Spinal cord (tissue), 10 donors: ENCODE results near the gene ZNF331. TPM values are rescaled to one million over a fixed set of nuclear protein-coding genes. Genes with fewer than 3 reads are reported as not detected.

ENCODE experiments used
- DNase-seq, 6 donors: peaks; one replicate each; pipeline versions ENCODE4 v3.0.0 to v3.0.0-alpha.2; 2013 to 2015; ENCODE audit warnings: low spot score in 6 of 6, low read depth in 4 of 6
- H3K27ac ChIP-seq: one replicate; pipeline ENCODE4 v1.5.1; 2013; ENCODE audit warnings: low read depth, low read length, control low read depth
- H3K27me3 ChIP-seq: one replicate; pipeline ENCODE4 v1.6.1; 2013; ENCODE audit warnings: low read length; ENCODE audit not compliant: control insufficient read depth, insufficient read depth
- H3K36me3 ChIP-seq: one replicate; pipeline ENCODE4 v1.6.1; 2013; ENCODE audit warnings: low read length; ENCODE audit not compliant: control insufficient read depth, insufficient read depth
- H3K4me1 ChIP-seq: one replicate; pipeline ENCODE4 v1.6.1; 2013; ENCODE audit warnings: low read length; ENCODE audit not compliant: control insufficient read depth, insufficient read depth
- H3K4me3 ChIP-seq: one replicate; pipeline ENCODE4 v1.5.1; 2013; ENCODE audit warnings: low read depth, low read length, control low read depth
- H3K9me3 ChIP-seq: one replicate; pipeline ENCODE4 v1.6.1; 2013; ENCODE audit warnings: low read length; ENCODE audit not compliant: control insufficient read depth, insufficient read depth
- WGBS: methylation state at CpG from one replicate; pipeline ENCODE4 v1.1.5; 2013; ENCODE audit warnings: missing lambda C conversion rate; ENCODE audit not compliant: insufficient coverage; 5-methylcytosine and 5-hydroxymethylcytosine counted together
- polyA plus RNA-seq, 2 donors: library from polyadenylated mRNA; unstranded; fragments of 120-200 nt; gene quantifications; one replicate each; pipeline ENCODE4 v1.2.1, GENCODE V29; 2013; ENCODE audit not compliant: insufficient read length in 2 of 2
- total RNA-seq, 2 donors: library from RNA; depleted of rRNA in 1 of 2; stranded (reverse); fragments of 120-200 nt in 1 of 2; fragments of >200 nt in 1 of 2; gene quantifications; one replicate each; pipeline versions ENCODE4 v1.2.3 to v1.2.4, GENCODE V29; 2013 to 2014
- donor health status: healthy.

ZNF331 gene
- total and polyA plus RNA-seq, 4 donors, result 21.7 to 37.3 (median 25.8) TPM

DNA sequence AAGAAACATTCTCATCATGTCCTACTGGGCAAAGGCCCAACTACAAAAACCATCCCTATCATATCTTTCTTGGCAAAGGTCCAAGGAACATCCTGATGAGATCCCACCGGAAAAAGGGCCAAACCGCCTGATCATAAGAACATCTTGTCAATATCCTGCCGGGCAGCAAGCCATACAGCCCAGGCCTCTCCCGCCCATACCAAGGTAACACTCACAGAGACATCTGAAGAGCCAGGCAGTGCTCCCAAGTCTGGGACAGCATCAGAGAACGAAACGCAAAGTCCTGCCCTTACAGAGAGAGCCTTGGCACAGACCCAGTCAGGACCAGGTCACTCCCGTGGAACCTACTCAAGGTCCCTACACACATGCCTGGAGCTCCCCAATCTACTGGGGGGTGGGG, 18.5 kb upstream of the ZNF331 start:
- WGBS, result 97% methylated on average over 4 of the region's 7 CpGs

DNA sequence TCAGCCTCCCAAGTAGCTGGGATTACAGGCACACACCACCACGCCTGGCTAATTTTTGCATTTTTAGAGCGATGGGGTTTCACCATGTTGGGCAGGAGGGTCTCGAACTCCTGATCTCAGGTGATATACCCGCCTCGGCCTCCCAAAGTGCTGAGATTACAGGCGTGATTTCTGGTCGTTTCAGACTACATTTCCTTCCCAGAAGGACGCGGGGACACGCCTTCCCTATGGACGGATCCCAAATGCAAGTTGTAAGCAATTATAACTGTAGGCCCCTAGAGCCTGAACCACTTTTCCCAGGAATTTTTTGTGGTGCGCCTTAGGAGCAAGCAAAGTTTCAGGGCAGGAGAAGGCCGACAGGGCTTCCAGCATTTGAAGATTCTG, 17.8 kb upstream of the ZNF331 start:
- Histone ChIP-seq H3K36me3 (no peaks in the 10 kb centered on the region), H3K27me3 (no peaks in the 10 kb centered on the region), H3K4me1 (peaks cover 18% of the 10 kb centered on the region), H3K27ac (peak overlapping the region; percentile 91), H3K9me3 (no peaks in the 10 kb centered on the region), H3K4me3 (peak overlapping the region; percentile 48)
- 48% methylated on average over 10 of the region's 13 CpGs for WGBS
- DNase-seq, result no peak

More for the DNA sequence above, 18.5 kb upstream of the ZNF331 start:
- no peak overlapping the region for H3K27ac ChIP-seq
- no peaks in the 10 kb centered on the region for H3K27me3 ChIP-seq
- H3K4me1 ChIP-seq, result peaks cover 18% of the 10 kb centered on the region
- no peaks in the 10 kb centered on the region for H3K36me3 ChIP-seq
- no peak overlapping the region for H3K4me3 ChIP-seq
- no peaks in the 10 kb centered on the region for H3K9me3 ChIP-seq
- peak in 2 of 6 donors; percentile 8 to 12 for DNase-seq

DNA sequence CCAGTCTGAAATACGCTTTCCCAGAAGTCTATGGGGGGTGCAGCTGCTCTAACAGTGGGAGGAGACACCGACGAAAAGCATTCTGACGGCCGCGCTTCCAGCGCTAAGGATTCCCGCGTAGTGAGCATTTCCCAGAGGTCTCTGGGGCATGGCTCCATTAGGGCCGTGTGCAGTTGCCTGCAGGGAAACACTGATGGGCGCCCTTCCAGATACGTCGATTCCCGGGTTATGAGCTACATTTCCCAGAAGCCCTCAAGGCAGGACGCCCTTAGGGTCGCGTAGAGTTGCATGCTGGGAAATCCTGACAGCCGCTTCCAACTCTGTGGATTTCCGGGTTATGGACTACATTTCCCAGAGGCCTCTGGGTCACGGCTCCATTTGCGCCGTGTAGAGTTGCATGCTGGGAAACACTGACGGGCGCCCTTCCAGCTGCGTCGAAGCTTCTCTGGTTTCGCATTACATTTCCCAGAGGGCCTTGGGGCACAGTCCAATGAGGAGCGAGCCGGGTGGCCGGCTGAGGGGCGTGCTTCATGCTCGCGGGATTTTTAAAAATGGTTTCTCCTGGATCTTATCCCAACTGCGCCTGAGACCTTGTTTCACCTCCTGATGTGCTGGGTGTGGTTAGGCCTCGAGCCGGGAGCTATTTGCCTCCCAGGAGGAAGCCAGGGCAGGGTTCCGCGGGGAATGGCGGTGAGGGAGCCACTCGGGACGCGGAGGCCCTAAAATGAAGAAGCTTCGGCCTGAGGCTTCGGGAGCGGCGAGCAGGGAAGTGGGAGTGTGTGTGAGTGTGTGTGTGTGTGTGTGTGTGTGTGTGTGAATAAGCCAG, 17.2 kb upstream of the ZNF331 start:
- Histone ChIP-seq H3K27ac (peak overlapping the region; percentile 91), H3K36me3 (no peaks in the 10 kb centered on the region), H3K4me3 (peak overlapping the region; percentile 48), H3K4me1 (peaks cover 18% of the 10 kb centered on the region), H3K27me3 (no peaks in the 10 kb centered on the region), H3K9me3 (no peaks in the 10 kb centered on the region)
- WGBS, result under 1% methylated on average over 45 of the region's 46 CpGs
- DNase-seq, result peak; percentile 98 to 100 (median 99)

DNA sequence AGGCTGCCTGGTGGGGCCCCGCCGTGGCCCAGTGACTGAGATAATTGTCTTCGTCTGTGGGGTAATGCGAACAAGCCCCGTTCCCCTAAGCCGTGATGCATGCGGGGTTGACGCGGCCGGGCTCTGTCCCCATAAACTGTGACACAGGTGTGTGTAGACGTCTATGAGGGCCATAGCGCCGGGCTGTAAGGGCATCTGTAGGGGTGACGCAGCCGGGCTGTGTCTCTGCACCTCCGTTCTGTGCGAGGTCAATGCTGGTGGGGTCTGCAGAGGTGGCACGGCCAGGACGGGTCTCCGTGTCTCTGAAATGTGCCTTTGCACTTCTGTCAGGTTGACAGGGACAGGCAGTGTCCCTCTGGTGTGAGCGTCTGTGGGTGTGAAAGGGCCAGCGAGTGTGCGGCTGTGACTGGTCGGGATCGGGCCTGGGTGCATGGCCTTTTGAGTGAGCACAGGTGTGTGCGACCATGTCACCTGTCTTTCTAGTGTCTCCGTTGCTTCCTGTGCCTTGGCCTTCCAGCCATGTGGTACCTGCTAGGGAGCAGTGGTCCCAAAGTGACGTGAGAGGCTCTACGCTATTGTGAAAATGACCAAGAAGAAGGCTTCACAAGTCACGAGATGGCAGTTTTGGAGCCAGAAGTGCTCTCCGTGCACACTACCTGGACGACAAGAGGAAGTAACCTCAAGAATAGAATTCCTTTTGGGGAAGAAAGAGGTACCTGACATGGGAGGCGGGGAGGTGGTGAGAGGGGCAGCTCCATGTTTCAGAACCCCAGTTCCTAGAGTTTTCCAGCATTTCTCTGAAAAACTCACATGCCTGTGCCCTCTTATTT, 16.4 kb upstream of the ZNF331 start:
- H3K9me3 ChIP-seq, result no peaks in the 10 kb centered on the region
- WGBS, result 14% methylated on average over 31 of the region's 33 CpGs
- no peaks in the 10 kb centered on the region for H3K27me3 ChIP-seq
- H3K27ac ChIP-seq, result no peak overlapping the region
- H3K4me1 ChIP-seq, result peaks cover 18% of the 10 kb centered on the region
- DNase-seq, result no peak
- H3K36me3 ChIP-seq, result no peaks in the 10 kb centered on the region
- H3K4me3 ChIP-seq, result peak overlapping the region; percentile 48

DNA sequence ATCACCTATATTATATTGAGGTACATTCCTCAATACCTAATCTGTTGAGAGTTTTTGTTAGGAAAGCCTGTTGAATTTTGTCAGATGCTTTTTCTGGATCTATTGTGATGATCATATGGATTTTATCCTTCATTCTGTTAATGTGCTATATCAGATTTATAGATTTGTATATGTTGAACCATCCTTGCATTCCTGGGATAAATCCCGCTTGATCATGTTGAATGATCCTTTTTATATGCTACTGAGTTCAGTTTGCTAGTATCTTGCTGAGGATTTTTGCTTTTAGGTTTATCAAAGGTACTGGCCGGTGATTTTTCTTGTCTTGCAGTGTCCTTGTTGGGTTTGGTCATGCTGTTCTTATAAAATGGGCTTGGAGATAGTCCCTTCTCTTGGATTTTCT, 12.0 kb upstream of the ZNF331 start:
- DNase-seq, result no peak
- H3K36me3 ChIP-seq, result no peaks in the 10 kb centered on the region
- WGBS, result 84% methylated on average over 2 of the region's 2 CpGs
- no peak overlapping the region for H3K27ac ChIP-seq
- H3K4me1 ChIP-seq, result peaks cover 11% of the 10 kb centered on the region
- H3K9me3 ChIP-seq, result no peaks in the 10 kb centered on the region
- no peak overlapping the region for H3K4me3 ChIP-seq
- H3K27me3 ChIP-seq, result no peaks in the 10 kb centered on the region

DNA sequence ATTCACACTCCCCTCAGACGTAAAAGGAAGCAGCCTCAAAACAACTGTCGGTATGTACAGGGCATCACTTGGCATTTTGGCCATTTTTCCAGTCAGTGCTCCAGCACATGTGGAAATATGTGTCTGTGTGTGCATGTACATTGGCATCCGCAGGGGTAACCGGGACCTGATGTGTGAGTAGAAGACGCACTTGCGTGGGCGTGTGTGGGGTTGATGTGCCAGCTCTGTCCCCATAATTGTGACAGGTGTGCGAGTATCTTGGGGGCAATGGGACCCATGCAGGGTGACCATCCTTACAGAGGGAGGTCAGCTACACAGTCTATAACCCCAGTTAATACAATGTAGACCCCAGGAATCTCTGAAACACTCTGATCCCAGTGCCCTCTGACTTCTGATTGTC, 7.3 kb upstream of the ZNF331 start:
- Histone ChIP-seq H3K27me3 (no peaks in the 10 kb centered on the region), H3K4me1 (no peaks in the 10 kb centered on the region), H3K4me3 (no peak overlapping the region), H3K9me3 (no peaks in the 10 kb centered on the region), H3K27ac (no peak overlapping the region), H3K36me3 (no peaks in the 10 kb centered on the region)
- no peak for DNase-seq
- 90% methylated on average over 8 of the region's 8 CpGs for WGBS

DNA sequence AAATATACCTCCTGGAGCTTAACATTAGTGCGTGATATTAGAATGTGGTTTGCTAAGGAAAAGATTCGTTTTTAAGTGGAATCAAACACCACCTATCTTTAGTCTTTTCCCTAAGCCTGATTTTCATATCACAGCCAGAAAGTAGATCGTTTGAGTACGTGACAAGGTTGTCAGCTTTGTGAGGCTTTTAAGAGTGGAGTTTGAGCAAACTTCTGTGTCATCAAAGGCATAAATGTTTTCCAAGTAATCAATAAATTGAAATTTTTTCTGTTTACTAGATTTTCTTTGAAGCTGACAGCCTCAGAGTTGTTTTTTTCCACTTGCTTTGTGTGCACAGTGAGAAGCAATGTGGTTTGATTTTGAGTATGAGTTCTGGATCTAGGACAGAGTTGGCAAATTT, 6.5 kb upstream of the ZNF331 start:
- Histone ChIP-seq H3K4me3 (no peak overlapping the region), H3K27ac (no peak overlapping the region), H3K4me1 (no peaks in the 10 kb centered on the region), H3K27me3 (no peaks in the 10 kb centered on the region), H3K36me3 (no peaks in the 10 kb centered on the region), H3K9me3 (no peaks in the 10 kb centered on the region)
- no peak for DNase-seq
- WGBS, result no CpG with 5 or more reads among the region's 4 CpGs

DNA sequence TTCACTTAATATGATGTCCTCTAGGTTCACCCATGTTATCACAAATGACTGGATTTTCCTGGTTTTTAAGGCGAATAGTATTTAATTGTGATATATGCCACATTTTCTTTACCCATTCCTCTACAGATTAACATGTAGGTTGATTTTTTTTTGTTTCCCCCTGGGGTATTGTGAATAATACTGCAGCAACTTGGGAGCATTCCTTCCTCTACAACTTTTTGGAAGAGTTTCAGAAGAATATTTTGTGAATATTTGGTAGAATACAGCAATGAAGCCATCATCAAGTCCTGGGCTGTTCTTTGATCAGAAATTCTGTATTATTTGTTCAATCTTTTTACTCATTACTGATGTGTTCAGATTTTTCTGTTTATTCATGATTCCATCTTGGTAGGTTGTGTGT, 5.6 kb upstream of the ZNF331 start:
- peaks cover 4% of the 10 kb centered on the region for H3K4me1 ChIP-seq
- no peak for DNase-seq
- no peaks in the 10 kb centered on the region for H3K9me3 ChIP-seq
- WGBS, result no CpG with 5 or more reads among the region's 1 CpG
- H3K36me3 ChIP-seq, result peaks cover 3% of the 10 kb centered on the region
- H3K4me3 ChIP-seq, result no peak overlapping the region
- H3K27me3 ChIP-seq, result no peaks in the 10 kb centered on the region
- H3K27ac ChIP-seq, result no peak overlapping the region

DNA sequence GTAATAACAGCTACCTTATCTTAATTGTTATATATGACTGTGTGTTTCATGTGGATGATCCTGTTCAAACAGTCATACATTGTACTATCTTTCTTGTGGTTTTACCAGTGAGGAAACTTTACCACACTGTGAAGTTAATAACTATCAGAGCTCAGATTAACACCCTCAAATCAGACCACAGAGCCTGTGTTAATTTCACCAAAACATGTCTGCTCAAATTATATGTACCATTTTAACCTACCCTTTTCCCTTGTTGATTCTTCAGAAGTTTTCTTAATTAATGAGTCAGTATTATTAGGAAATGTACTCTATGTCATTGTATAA, 1.8 kb upstream of the ZNF331 start:
- no peaks in the 10 kb centered on the region for H3K9me3 ChIP-seq
- no peak overlapping the region for H3K4me3 ChIP-seq
- H3K4me1 ChIP-seq, result peaks cover 12% of the 10 kb centered on the region
- H3K27ac ChIP-seq, result no peak overlapping the region
- DNase-seq, result no peak
- peaks cover 25% of the 10 kb centered on the region for H3K36me3 ChIP-seq
- no peaks in the 10 kb centered on the region for H3K27me3 ChIP-seq

DNA sequence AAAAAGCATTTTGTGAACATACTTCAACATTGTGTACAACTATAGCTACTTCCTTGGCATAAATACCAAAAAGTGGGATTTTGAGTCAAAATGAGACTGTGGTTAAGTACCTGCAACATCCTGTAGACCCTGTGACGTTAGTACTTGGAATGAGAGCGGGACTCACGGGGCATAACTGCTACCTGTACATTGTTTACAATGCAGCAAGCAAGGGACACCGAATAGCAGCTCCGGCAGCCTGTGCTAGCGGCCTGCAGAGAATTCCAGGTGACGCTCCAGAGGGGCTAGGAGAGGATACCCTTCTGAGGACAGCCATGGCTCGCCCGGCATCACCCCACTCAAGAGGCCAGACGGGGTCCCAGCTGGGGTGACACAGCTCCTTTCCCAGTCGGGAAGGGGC, 824 bp upstream of the ZNF331 start:
- no peaks in the 10 kb centered on the region for H3K9me3 ChIP-seq
- H3K4me3 ChIP-seq, result peak overlapping the region; percentile 68
- peaks cover 12% of the 10 kb centered on the region for H3K4me1 ChIP-seq
- WGBS, result 50% methylated on average over 11 of the region's 11 CpGs
- peaks cover 31% of the 10 kb centered on the region for H3K36me3 ChIP-seq
- DNase-seq, result no peak
- H3K27me3 ChIP-seq, result no peaks in the 10 kb centered on the region
- peak overlapping the region; percentile 73 for H3K27ac ChIP-seq
